ENCODE results near the gene NUAK2.

DNA sequence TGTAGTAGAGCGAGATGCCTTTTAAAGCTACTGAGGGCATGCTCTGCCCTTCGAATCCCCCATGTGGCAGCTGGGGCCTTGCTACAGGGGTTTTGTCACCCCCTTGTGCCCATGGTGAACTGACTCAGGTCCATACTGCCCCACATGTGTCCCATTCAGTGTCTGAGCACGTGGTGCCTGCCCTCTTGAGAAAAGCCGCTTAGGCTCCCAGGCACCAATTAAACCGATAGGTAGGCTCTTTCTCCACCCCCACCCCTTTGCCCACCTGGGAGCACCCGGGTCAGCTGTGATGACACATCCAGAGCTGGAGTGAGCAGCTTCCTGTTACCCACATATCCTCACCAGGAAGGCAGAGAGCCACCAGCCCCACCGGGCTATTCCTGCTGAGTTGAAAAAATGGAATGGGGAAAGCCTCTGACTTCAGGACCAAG lies 63.3 kb downstream of the NUAK2 start:
- TF ChIP-seq, protein P1, sequence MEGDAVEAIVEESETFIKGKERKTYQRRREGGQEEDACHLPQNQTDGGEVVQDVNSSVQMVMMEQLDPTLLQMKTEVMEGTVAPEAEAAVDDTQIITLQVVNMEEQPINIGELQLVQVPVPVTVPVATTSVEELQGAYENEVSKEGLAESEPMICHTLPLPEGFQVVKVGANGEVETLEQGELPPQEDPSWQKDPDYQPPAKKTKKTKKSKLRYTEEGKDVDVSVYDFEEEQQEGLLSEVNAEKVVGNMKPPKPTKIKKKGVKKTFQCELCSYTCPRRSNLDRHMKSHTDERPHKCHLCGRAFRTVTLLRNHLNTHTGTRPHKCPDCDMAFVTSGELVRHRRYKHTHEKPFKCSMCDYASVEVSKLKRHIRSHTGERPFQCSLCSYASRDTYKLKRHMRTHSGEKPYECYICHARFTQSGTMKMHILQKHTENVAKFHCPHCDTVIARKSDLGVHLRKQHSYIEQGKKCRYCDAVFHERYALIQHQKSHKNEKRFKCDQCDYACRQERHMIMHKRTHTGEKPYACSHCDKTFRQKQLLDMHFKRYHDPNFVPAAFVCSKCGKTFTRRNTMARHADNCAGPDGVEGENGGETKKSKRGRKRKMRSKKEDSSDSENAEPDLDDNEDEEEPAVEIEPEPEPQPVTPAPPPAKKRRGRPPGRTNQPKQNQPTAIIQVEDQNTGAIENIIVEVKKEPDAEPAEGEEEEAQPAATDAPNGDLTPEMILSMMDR (conservative IDR thresholded peaks at IDR 0.05; ENCODE audit: low read length), result 0 out of 2 replicates have a peak, but pooled peaks have one; percentile 26
- no peak for TF ChIP-seq EZH2phosphoT487 (IDR thresholded peaks at IDR 0.05; ENCODE audit: borderline replicate concordance, low read depth, low read length)

Data from OCI-LY7 (cell line).